ENCODE results near the gene TAF1D. TPM values are rescaled to one million over a fixed set of nuclear protein-coding genes. Genes with fewer than 3 reads are reported as not detected.
A peak's percentile ranks its signal among the peaks of the same experiment; 100 is the strongest.
"Not testable (repeated sequence)": the region's sequence is repeated elsewhere in the genome, so short reads cannot be mapped to it uniquely, and the experiment has no call there.

The TAF1D gene
- total RNA-seq, 1 donor from 2014 or later = 82.6 TPM

- Mint-ChIP-seq H3K27me3 (ENCODE audit: unreplicated experiment) (no peaks in the 10 kb centered on the region), H3K36me3 (ENCODE audit: unreplicated experiment) (peaks cover 3% of the 10 kb centered on the region), H3K9me3 (ENCODE audit: unreplicated experiment) (no peaks in the 10 kb centered on the region), H3K27ac (ENCODE audit: unreplicated experiment) (no peak overlapping the region), H3K4me3 (ENCODE audit: unreplicated experiment) (peak overlapping the region; percentile 100), H3K4me1 (ENCODE audit: unreplicated experiment) (peaks cover 40% of the 10 kb centered on the region)
- no peak for TF ChIP-seq CTCF (IDR thresholded peaks at IDR 0.05)
- DNase-seq (ENCODE audit: extremely low spot score, unreplicated experiment) = no peak
Measured at GRCh38 chr11:93783362-93783761, 42.1 kb upstream of the TAF1D start.

GRCh38 chr11:93775289-93775688 lies 34.0 kb upstream of the TAF1D start:
- Mint-ChIP-seq H3K9me3 (ENCODE audit: unreplicated experiment) (no peaks in the 10 kb centered on the region), H3K36me3 (ENCODE audit: unreplicated experiment) (peaks cover 3% of the 10 kb centered on the region), H3K27ac (ENCODE audit: unreplicated experiment) (no peak overlapping the region), H3K4me3 (ENCODE audit: unreplicated experiment) (no peak overlapping the region), H3K4me1 (ENCODE audit: unreplicated experiment) (no peaks in the 10 kb centered on the region), H3K27me3 (ENCODE audit: unreplicated experiment) (no peaks in the 10 kb centered on the region)
- DNase-seq (ENCODE audit: extremely low spot score, unreplicated experiment) = no peak
- TF ChIP-seq CTCF (IDR thresholded peaks at IDR 0.05) = peak; percentile 29

- H3K36me3 Mint-ChIP-seq (ENCODE audit: unreplicated experiment); H3K4me3 Mint-ChIP-seq (ENCODE audit: unreplicated experiment); H3K4me1 Mint-ChIP-seq (ENCODE audit: unreplicated experiment); DNase-seq (ENCODE audit: extremely low spot score, unreplicated experiment); H3K9me3 Mint-ChIP-seq (ENCODE audit: unreplicated experiment); H3K27ac Mint-ChIP-seq (ENCODE audit: unreplicated experiment); H3K27me3 Mint-ChIP-seq (ENCODE audit: unreplicated experiment): not testable (repeated sequence)
Measured at GRCh38 chr11:93774560-93774959, 33.3 kb upstream of the TAF1D start.

- Mint-ChIP-seq H3K9me3 (ENCODE audit: unreplicated experiment) (no peaks in the 10 kb centered on the region), H3K27ac (ENCODE audit: unreplicated experiment) (no peak overlapping the region), H3K4me3 (ENCODE audit: unreplicated experiment) (no peak overlapping the region), H3K36me3 (ENCODE audit: unreplicated experiment) (no peaks in the 10 kb centered on the region), H3K4me1 (ENCODE audit: unreplicated experiment) (no peaks in the 10 kb centered on the region), H3K27me3 (ENCODE audit: unreplicated experiment) (no peaks in the 10 kb centered on the region)
- no peak for TF ChIP-seq CTCF (IDR thresholded peaks at IDR 0.05)
- no peak for DNase-seq (ENCODE audit: extremely low spot score, unreplicated experiment)
Measured at GRCh38 chr11:93773601-93774200, 32.4 kb upstream of the TAF1D start.

- Mint-ChIP-seq H3K4me3 (ENCODE audit: unreplicated experiment) (no peak overlapping the region), H3K27me3 (ENCODE audit: unreplicated experiment) (no peaks in the 10 kb centered on the region), H3K4me1 (ENCODE audit: unreplicated experiment) (no peaks in the 10 kb centered on the region), H3K27ac (ENCODE audit: unreplicated experiment) (no peak overlapping the region), H3K9me3 (ENCODE audit: unreplicated experiment) (no peaks in the 10 kb centered on the region), H3K36me3 (ENCODE audit: unreplicated experiment) (no peaks in the 10 kb centered on the region)
- TF ChIP-seq CTCF (IDR thresholded peaks at IDR 0.05) = no peak
- DNase-seq (ENCODE audit: extremely low spot score, unreplicated experiment) = no peak
Measured at GRCh38 chr11:93773045-93773477, 31.8 kb upstream of the TAF1D start.

GRCh38 chr11:93772123-93772522 lies 30.8 kb upstream of the TAF1D start:
- no peak for TF ChIP-seq CTCF (IDR thresholded peaks at IDR 0.05)

More at GRCh38 chr11:93772123-93772522, 30.8 kb upstream of the TAF1D start:
- H3K9me3 Mint-ChIP-seq (ENCODE audit: unreplicated experiment) = no peaks in the 10 kb centered on the region
- no peaks in the 10 kb centered on the region for H3K27me3 Mint-ChIP-seq (ENCODE audit: unreplicated experiment)
- no peaks in the 10 kb centered on the region for H3K36me3 Mint-ChIP-seq (ENCODE audit: unreplicated experiment)
- H3K27ac Mint-ChIP-seq (ENCODE audit: unreplicated experiment) = no peak overlapping the region
- DNase-seq (ENCODE audit: extremely low spot score, unreplicated experiment) = no peak
- no peak overlapping the region for H3K4me3 Mint-ChIP-seq (ENCODE audit: unreplicated experiment)
- no peaks in the 10 kb centered on the region for H3K4me1 Mint-ChIP-seq (ENCODE audit: unreplicated experiment)

All from osteocyte (in vitro differentiated cells).